ENCODE data around the gene HAUS3.
A peak's percentile ranks its signal among the peaks of the same experiment; 100 is the strongest.

Gene HAUS3, protein sequence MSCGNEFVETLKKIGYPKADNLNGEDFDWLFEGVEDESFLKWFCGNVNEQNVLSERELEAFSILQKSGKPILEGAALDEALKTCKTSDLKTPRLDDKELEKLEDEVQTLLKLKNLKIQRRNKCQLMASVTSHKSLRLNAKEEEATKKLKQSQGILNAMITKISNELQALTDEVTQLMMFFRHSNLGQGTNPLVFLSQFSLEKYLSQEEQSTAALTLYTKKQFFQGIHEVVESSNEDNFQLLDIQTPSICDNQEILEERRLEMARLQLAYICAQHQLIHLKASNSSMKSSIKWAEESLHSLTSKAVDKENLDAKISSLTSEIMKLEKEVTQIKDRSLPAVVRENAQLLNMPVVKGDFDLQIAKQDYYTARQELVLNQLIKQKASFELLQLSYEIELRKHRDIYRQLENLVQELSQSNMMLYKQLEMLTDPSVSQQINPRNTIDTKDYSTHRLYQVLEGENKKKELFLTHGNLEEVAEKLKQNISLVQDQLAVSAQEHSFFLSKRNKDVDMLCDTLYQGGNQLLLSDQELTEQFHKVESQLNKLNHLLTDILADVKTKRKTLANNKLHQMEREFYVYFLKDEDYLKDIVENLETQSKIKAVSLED

DNA sequence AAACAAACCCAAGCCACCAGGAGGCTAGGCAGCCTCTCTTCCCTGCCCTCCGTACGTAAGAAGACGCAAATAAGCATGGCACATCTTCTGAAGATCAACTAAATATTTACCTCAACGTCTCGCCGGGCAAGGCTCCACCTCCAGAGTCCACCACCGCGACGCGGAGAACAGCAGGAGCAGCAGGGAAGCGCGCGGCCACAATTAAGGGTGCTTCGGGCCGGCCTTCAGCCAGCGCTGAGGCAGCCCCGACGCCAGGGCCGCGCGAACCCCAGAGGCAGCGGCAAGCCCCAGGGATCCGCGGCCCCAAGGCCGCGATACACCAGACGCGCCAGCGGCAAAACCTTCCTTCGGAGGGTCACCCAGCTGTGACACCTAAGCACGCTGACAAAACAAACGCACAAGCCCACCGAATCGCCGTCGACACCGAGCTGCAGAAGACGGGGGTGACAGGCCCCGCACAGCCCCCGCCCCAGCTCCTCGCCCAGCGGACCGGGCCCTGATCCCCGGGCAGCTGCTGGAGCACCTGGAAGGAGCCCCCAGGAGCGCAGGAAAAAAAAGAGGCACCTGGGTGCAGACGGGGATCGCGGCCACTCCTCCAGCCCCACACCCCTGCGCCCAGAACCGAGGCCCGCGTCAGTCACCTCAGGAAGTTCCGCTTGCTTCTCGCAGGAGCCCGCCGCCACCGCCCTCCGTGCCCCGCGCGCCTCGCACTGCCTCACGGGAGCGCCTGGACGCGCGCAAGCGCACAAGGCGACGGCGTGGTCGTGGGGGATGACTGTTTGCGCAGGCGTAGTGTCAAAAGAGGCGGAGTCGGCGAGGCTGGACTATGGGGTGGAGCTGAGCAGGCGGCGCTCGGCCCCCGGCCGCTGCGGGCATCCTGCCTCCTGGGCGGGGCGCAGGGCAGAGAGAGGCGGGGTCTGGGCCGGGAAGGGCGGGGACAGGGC is at the start of gene HAUS3, which contains the start of gene POLN:
HAUS3 (minus strand) TSS at position 712 of the 944 bp plus-strand sequence. CDS start 1,175 bp downstream, outside the sequence.
POLN (minus strand) TSS at position 712 of the 944 bp plus-strand sequence. CDS start 12,890 bp downstream, outside the sequence.
- DNase-seq, result peak; percentile 100

DNA sequence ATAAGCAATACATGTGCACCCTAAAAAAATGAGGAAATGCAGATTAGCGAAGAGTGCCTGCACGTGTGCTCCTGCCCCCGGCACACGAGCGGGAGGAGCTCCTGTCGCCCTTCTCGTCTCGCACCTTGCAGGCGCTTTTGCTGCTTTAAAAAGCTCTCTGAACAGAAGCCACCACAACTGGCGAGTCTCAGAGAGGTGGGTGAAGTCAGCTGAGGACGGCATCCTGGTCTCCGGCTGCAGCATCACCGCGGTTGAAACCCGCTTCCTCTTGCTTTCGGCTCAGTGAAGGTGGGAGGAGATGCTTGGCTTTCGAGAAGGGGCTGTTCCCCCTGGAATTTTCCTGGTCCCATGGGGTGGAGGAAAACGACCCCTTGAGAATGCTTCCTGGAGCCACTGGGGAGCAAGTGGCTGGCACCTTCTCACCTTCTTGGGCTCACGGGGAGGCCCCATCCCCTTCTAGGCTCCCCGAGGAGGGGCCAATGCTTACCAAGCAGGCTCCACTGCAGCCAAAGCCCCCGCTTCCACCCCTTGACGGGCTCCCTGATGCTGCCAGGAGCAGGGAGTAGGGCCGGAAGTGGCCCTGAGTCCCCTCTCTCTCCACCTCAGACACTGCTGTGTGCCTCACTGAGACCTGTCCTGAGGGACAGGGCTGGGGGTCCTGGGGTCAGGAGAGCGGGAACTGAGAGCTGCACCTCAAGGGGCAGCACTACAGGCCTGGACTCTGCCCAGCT is 49.2 kb upstream of the HAUS3 start:
- peak; percentile 80 for DNase-seq

DNA sequence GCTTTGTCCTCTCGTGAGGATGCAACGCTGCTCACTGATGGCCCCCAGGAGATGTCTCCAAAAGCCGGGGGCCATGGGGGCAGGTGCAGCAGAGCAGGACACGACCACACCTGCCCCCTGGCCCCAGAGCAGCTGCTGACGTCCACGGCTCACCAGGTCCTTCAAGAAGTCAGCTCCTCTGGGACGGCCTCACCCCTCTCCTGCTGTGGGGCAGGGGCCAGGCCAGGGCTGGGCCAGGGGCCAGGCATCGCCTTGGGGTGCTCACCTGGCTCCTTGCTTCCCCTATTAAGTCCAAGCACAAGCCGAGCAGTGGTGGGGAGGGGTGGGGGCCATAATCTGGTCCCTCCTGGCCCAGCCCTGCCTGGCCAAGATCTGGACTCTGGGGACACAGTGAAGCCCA is 48.6 kb upstream of the HAUS3 start:
- DNase-seq, result no peak

DNA sequence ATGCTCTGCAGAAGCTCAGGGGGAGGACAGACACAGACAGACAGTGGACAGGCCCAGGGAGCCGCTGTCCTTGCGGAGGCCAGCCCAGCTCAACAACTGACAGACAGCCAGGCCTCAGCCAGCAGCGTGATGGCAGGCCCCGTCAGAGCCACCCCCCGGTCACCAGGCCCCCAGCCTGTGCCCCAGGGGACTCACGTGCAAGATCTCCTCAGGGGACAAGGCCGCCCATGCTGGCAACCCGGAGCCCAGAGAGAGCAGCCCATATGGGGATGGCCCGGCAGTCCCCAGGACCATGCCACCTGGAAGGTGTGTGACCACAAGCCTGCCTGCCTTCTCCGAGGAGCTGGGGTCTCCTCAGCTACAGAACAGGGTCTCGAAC is 48.0 kb upstream of the HAUS3 start:
- no peak for DNase-seq

DNA sequence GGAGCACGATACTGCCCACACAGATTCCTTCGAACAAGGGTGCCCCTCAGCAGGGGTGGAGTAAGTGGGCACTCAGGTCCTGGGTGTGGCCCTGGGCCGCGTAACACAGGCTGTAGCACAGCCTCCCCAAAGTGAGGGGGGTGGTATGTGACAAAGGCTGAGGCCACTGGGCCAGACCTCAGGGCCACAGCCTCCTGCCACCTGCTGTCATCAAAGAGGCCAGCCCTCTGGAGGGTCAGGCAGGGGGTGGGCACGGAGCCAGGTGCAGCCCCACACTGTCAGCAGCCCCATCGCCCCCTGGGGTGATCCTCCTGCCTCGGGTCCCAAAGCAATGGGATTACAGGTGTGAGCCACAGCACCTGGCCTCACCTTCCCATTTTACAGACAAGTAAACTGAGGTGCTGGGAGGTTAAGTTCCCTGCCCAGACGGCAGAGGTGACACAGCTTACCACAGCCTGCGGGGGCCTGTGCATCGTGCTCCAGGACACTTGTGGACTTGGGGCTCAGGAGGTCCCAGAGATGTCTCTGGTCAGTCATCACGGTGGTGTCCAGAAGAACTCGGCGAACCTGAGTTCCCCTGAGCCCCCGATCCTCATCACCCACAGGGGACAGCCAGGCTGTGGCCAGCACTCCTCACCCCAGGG is 47.5 kb upstream of the HAUS3 start:
- no peak for DNase-seq

DNA sequence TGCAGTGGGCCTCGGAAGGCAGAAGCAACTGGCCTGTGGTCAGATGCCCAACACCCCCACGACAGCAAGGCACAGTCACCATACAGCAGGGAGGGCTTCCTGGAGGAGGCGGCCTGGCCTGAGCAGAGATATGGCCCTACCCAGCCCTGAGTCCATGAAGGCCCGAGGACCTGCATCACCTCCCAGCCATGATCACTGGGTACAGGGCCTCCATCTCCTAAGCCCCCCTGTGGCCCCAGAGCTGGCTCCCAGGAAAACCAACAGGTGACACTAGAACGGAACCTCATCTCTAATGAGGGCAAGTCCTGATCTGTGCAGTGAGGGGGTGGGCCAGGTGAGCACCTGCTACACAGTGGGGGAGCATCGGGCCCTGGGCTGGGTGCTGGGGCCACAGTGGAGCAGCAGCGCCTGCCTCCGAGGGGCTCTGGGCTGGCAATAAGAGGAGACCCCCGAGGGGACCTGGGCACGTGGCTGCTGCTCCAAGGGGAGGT is 46.2 kb upstream of the HAUS3 start:
- DNase-seq, result no peak

DNA sequence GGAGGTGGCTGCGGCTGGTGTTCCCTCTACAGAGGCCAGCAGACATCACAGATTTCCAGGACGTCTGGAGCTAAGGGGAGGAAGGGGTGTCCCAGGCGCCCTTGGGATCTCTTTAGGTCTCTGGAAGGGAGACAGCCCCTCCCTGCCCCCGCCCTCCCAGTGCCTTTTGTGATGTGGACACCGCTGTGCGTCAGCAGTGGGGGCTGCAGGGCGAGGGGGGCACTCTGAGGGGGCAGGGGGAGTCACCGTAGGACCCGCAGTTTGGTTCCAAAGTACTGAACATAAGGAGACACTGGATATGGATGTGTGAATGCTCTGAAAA is 45.6 kb upstream of the HAUS3 start:
- DNase-seq, result no peak

DNA sequence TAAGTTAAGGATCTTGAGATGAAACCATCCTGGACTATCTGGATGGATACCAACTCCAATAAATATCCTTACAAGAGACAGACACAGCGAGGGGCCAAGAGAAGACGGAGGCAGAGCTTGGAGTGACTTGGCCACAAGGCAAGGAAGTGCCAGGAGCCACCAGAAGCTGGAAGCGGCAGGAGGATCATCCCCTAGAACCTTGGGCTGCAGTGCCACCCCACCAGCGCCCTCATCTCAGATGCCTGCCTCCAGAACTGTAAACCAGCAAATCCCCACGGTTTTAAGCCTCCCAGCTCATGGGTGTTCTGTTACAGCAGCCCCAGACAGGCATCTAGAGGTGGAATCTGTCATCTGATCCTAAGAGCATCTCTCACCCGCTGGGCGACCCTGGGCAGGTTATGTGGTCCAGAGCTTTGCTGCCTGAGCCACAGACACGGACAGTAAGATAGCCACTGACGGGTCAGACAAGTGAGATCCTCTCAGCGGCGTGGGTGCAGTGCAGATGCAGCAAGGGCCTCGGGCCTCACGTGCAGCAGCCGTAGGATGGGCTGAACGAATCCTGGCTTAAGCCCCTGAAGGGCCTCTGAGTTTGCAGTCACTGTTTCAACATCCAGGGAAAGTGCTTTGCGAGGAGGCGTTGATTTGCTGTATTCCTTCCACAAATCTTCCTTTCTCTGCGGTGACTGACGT is 45.1 kb upstream of the HAUS3 start:
- DNase-seq, result no peak

DNA sequence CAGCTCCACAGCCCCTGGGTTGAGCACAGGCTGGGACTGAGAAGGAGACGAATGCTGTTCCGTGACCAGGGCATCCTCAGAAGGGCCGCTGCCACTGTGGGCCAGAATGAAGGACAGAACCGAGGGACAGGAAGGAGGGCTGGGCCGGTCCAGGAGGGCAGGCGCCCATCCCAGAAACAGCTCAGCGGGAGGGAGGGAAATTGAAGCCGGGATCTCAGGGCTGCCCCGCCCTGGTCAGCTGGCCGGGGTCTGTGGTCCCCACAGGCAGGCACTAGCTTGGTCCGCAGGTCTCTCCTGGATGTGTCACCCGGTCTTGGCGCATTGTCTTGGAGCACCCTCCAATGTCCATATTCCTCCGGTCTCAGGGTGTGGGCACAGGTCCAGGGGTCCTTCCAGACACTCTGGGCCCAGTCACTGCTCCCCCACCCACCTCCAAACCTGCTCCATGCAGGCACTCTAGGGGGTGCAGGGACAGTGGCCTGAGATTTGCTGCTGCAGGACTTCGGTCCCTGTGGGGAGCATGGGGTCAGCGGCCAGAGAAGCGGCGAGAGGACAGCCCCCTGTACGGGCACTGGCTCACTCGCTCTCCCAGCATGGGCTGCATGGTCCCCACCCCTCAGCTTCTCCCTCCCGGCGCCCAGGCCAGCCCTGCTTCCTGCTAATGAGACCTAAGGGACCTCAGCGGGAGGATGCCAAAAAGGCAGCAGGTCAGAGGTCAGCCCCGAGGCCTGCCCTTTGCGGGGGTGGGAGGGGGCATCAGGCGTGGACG is 43.9 kb upstream of the HAUS3 start:
- no peak for DNase-seq

DNA sequence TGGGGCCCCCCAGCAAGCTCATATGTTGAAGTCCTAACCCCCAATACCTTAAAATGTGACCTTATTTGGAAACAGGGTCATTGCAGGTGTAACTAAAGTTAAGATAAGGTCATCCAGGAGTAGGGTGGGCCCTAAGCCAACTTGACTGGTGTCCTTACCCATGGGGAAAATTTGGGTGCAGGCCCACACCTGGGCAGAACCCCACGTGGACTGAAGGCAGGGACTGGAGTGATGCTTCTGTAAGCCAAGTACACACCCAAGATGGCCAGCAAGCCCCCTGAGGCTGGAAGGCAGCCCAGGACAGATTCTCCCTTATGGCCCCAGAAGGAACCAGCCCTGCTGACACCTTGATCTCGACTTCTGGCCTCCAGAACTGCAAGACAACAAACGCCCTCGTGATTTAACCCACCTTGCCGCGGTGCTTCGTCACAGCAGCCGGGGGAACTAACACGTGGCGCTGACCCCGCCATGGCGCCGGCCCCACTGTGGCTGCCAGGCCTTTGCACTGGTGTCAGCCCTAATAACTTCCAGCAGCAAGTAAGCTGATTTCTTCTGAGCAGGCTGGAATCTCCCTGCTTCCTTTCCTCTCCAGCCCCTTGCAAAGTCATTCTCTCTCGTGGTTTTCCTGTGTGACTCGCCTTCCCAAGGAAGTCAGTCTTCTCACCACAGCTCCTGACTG is 43.2 kb upstream of the HAUS3 start:
- no peak for DNase-seq

DNA sequence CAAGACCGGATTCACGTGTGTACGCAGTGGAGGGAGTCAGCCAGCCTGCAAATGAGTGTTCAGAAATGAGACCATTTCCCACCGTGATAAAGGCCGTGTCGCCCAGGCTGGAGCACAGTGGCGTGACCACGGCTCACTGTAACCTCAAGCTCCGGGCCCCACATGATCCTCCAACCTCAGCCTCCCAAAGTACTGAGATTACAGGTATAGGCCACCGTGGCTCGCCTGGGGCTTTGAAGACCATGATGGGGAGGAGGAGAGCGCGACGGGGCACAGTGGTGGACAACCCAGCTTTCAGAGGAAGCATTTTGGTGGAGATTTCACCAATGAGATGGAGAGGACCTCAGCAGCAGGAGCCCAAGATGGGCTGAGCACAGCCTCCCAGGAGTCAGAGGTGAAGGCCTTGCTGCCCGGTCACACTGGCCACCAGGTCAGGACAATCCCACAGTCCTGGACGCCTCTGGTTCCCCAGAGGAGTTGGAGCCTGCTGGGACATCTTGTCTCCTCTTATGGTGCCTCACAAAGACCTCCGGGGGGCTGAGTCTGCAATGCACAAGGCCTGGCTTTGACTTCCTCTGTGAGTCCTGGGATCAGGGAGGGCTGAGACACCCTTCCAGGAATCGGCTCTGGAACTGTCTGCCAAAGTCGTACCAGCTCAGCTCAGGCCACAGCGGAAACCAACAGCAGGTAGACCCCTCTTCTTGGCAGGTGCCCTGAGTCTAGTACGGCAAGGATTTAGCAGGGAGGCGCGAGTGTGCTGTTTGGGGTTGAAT is 42.4 kb upstream of the HAUS3 start:
- no peak for DNase-seq

DNA sequence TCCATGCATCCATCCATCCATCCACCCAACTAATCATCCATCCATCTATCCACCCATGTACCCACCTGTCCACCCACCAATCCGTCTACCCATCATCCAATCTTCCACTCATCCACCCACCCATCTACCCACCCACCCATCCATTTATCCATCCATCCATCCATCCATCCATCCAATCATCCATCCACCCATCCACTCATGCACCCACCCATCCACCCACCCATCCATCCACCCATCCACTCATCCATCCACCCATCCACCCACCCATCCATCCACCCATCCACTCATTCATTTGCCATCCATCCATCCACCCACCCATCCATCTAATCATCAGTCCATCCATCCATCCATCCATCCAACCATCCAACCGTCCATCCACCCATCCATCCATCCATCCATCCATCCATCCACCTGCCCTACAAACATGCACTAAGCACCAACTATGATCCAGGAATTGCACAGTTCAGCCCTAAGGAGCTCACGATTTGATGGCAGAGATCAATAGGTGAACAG is 41.3 kb upstream of the HAUS3 start:
- DNase-seq, result no peak

DNA sequence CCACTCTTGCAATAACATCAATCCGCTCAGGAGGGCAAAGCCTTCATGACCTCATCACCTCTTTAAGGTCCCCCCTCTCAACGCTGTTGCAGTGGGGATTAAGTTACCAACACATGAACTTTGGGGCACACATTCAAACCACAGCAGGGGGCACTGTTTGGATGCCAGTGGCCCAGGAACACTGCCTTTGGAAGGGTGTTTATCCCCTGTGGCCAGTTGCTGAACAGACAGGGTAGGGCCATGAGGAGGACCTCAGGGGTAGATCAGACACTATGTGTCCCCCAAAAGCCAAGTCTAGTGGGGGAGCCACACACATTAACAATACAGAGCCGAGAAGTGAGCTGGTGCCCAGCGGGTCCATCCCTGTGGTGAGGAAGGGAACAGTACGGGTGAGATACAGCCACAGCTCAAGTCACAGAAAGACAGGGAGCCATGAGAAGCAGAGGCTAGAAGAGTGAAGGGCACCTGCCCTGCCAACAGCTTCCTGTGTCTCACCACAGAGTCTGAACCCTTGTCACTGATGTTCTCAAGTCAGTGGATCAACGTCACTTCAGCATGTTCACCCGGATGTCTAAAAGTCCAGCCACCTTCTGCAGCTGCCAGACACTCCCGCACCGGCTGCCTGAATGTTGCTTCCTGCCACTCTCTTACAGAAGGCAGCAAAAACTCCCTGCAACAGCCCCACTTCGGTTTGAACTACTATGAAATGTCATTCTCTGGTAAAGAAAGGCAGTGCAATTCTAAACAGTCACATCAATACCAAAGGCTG is 39.8 kb upstream of the HAUS3 start:
- DNase-seq, result peak; percentile 91

DNA sequence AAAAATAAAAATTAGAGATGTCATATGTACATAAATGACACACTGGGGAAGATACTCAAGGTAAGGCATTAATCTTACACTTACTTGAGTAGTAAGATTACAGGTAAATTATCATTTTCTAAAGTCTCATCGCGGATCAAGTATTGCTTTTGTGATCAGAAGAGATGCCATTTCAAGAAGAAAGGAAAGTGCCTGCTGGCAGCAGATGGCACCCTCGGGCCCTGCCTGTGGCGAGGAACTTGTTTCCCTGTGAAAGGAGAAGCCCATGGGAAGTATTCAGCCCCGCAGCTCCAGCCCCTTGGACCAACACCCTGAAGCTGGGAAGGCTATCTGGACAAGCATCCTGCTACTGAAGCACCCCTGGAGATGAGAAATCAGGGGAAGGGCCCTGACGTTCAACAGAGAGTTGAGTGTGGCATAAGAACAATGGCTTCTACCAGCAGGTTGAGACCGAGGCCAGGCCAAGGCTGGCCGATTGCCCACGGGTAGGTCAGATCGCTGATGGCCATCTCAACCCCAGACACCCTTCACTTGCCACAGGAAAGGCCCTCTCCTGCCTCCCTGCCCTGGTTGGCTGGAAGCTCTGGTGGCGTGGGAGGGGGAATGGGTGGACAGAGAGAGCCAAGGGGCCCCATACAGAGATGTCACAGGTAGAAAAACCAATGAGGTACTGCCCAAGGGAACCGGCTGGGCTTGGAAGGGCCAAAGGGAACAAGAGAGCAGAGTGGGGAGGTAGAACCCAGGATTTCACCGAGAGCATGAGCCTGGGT is 38.8 kb upstream of the HAUS3 start:
- peak; percentile 13 for DNase-seq

DNA sequence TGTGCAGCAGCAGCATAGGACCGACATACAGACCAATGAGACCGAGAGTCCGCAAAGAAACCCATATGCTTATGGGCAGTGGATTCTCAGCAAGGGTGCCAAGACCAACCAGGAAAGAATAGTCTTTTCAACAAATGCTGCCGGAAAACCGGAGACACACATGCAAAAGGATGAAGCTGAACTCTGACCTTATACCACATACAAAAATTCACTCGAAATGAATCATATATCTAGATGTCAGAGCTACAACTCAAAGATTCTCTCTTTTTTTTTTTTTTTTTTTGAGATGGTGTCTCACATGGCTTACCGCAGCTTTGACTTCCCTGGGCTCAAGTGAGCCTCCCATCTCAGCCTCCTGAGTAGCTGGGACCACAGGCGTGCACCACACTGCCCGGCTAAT is 36.0 kb upstream of the HAUS3 start:
- no peak for DNase-seq

DNA sequence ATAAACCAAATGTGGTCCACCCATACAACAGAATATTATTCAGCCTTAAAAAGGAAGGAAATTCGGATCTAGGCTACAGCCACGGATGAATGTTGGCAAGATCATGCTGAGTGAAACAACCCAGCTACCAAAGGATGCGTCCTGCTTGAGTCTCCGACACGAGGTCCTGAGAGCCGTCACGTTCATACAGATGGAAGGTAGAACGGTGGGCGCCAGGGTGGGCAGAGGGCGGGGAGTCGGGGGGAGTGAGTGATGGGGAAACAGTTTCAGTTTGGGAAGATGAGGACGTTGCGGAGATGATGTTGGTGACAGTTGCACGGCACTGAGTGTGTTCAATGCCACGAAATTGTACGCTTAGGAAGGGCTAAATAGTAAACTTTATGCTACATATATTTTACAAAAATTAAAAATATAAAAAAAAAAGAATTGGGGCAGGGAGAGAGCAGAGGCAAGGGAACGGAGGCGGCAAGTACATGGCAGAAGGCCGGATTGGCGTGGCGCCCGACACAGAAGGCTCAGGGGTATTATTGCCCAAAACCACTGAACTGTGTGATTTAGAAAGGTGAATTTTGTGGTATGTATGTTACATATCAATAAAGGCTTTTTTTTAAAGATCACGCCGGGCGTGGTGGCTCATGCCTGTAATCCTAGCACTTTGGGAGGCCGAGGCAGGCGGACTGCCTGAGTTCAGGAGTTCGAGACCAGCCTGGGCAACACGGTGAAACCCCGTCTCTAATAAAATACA is 34.8 kb upstream of the HAUS3 start:
- DNase-seq, result no peak

Data from CD4-positive, alpha-beta T cell treated with Interleukin-12 subunit alpha and Interleukin-12 subunit beta, for 1 hour (primary cell).